Measurements from ENCODE around the gene NOS1. TPM values are rescaled to one million over a fixed set of nuclear protein-coding genes. Genes with fewer than 3 reads are reported as not detected.

NOS1 gene
- total RNA-seq, 1 experiment from 2014 or later, result 2.3 TPM

DNA sequence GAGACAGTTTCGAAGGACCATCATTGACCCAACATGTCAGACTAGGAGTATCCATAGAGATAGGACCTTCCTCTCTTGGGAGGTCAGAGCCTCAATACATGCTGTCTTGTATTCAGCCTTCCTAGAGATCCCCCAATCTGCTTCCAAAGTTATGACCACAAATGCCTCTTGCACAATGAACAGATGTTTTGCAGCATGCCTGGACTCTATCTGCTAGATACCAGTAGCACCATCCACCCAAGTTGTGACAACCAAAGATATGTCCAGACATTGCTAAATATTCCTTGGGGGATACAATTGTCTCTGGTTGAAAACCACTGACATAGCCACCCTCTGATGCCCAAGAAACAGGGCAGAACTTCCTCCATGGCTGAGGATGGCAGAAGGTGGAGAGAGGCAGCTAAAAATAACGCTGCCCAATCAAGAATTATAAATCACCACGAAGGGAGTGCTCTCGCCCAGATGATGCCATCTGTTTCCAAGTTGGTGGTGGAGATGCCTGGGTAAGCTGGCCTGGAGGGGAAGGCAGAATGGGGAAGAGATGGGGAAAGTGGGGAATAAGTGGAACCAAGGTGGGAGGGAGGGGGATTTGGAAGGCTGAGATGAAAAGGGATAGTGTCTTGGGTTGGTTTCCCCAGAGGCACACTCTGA is 42.9 kb upstream of the NOS1 start:
- Mint-ChIP-seq H3K27me3 (ENCODE audit: low read depth) (peaks cover 22% of the 10 kb centered on the region), H3K27ac (no peak overlapping the region; a peak in 1 of 7 replicates), H3K4me3 (no peak overlapping the region), H3K4me1 (peaks cover 11 to 15% of the 10 kb centered on the region in 2 experiments), H3K9me3 (no peaks in the 10 kb centered on the region; a peak in 1 of 5 replicates), H3K36me3 (ENCODE audit: insufficient read depth in 1 of 3, low read depth in 3 of 3) (no peaks in the 10 kb centered on the region)
- H3K4ac ChIP-seq (ENCODE audit: low read depth, low read length), result no peak overlapping the region
- H3T11ph ChIP-seq (ENCODE audit: low read length), result no peak overlapping the region
- H3K79me2 ChIP-seq (ENCODE audit: insufficient read depth, low read length), result no peaks in the 10 kb centered on the region
- no peak overlapping the region for H2AFZ ChIP-seq (ENCODE audit: low read length)
- H2BK15ac ChIP-seq (ENCODE audit: low read depth, low read length), result no peak overlapping the region
- H2BK5ac ChIP-seq (ENCODE audit: insufficient read length, low read length), result no peak overlapping the region
- no peak overlapping the region for H3K23ac ChIP-seq (ENCODE audit: insufficient read length, low read depth, low read length)
- no peak overlapping the region for H3K18ac ChIP-seq (ENCODE audit: insufficient read length, low read depth, low read length)
- no peaks in the 10 kb centered on the region for H3K27me3 ChIP-seq (ENCODE audit: insufficient read depth, low read length)
- no peak overlapping the region for H2BK120ac ChIP-seq (ENCODE audit: low read depth, low read length, poor library complexity, severe bottlenecking)
- no peaks in the 10 kb centered on the region for H3K79me1 ChIP-seq (ENCODE audit: insufficient read depth, low read depth, low read length, poor library complexity, severe bottlenecking)
- no peak for DNase-seq
- H3K4me1 ChIP-seq (ENCODE audit: insufficient read depth, low read length), result peaks cover 8% of the 10 kb centered on the region; the same call in 1 of the 2 replicates
- no CpG with 5 or more reads among the region's 4 CpGs for WGBS (ENCODE audit: extremely low coverage, insufficient read length, low lambda C conversion rate)
- H4K91ac ChIP-seq (ENCODE audit: insufficient read length, low read depth, low read length), result no peak overlapping the region
- H4K5ac ChIP-seq (ENCODE audit: insufficient read length, low read depth, low read length), result no peak overlapping the region
- no peak overlapping the region for H3K14ac ChIP-seq (ENCODE audit: insufficient read depth, low read length)
- H2BK20ac ChIP-seq (ENCODE audit: low read depth, low read length, poor library complexity, severe bottlenecking), result no peak overlapping the region
- no peak overlapping the region for H2AK5ac ChIP-seq (ENCODE audit: insufficient read length, low read length)
- no peak overlapping the region for H3K56ac ChIP-seq (ENCODE audit: insufficient read length, low read depth, low read length)
- no peak for TF ChIP-seq CTCF (conservative IDR thresholded peaks at IDR 0.05)
- H3K9me3 ChIP-seq (ENCODE audit: control insufficient read depth, low read depth, low read length), result no peaks in the 10 kb centered on the region
- no peak overlapping the region for H4K8ac ChIP-seq (replicated peaks; ENCODE audit: insufficient read length, low read depth, low read length)
- H3K27ac ChIP-seq (ENCODE audit: insufficient read length, low read depth, low read length), result no peak overlapping the region
- no peak overlapping the region for H2BK12ac ChIP-seq (ENCODE audit: insufficient read length, low read depth, low read length)
- H3K9ac ChIP-seq (ENCODE audit: extremely low read depth, insufficient read length, low read length), result no peak overlapping the region
- H3K4me2 ChIP-seq (ENCODE audit: insufficient read depth, insufficient read length, low read length), result no peak overlapping the region
- peaks cover 2% of the 10 kb centered on the region for H3K23me2 ChIP-seq (ENCODE audit: insufficient read length, low read depth, low read length, poor library complexity, severe bottlenecking)
- H4K20me1 ChIP-seq (ENCODE audit: control insufficient read depth, insufficient read depth, insufficient read length), result no peaks in the 10 kb centered on the region
